ENCODE measurements around the gene WRAP53. TPM values are rescaled to one million over a fixed set of nuclear protein-coding genes. Genes with fewer than 3 reads are reported as not detected.

WRAP53 gene
- total RNA-seq, 1 donor from 2014 or later: 21.3 TPM

DNA sequence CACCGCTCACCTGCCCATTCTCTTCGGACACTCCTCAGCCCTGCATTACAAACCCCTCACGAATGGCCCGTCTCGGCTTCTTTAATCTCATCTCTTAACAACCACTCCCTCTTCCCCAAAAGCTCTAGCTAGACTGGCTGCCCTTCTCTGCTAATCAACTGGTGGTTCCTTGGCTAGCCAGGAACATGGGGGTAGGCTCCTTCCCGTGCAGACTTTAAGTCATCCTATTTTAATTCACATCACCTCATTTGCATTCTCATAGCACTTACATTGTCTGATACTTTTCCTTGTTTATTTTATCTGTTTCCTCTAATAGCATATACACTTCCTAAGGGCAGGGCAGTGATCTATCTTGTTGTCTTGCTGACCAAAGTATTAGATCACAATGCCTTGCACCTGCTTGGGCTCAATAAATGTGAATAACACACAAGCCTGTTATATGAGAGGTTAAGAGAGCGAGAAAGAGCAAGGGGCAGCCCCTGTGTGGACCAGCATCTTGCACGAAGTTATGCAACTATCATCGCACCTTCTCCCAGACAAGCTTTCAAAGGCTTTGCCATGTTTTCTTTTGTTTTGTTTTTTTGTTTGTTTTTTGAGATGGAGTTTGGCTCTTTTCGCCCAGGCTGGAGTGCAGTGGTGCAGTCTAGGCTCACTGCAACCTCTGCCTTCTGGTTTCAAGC is 10.7 kb upstream of the WRAP53 start:
- H3K27ac Mint-ChIP-seq (ENCODE audit: unreplicated experiment): peak overlapping the region; percentile 89
- H3K4me1 Mint-ChIP-seq (ENCODE audit: unreplicated experiment): peaks cover 21% of the 10 kb centered on the region
- H3K27me3 Mint-ChIP-seq (ENCODE audit: unreplicated experiment): peaks cover 5% of the 10 kb centered on the region
- no peak for DNase-seq (ENCODE audit: low spot score)
- H3K4me3 Mint-ChIP-seq (ENCODE audit: unreplicated experiment): peak overlapping the region; percentile 34
- peaks cover 33% of the 10 kb centered on the region for H3K36me3 Mint-ChIP-seq (ENCODE audit: low read depth, unreplicated experiment)
- H3K9me3 Mint-ChIP-seq (ENCODE audit: unreplicated experiment): no peaks in the 10 kb centered on the region
- TF ChIP-seq, protein P1, sequence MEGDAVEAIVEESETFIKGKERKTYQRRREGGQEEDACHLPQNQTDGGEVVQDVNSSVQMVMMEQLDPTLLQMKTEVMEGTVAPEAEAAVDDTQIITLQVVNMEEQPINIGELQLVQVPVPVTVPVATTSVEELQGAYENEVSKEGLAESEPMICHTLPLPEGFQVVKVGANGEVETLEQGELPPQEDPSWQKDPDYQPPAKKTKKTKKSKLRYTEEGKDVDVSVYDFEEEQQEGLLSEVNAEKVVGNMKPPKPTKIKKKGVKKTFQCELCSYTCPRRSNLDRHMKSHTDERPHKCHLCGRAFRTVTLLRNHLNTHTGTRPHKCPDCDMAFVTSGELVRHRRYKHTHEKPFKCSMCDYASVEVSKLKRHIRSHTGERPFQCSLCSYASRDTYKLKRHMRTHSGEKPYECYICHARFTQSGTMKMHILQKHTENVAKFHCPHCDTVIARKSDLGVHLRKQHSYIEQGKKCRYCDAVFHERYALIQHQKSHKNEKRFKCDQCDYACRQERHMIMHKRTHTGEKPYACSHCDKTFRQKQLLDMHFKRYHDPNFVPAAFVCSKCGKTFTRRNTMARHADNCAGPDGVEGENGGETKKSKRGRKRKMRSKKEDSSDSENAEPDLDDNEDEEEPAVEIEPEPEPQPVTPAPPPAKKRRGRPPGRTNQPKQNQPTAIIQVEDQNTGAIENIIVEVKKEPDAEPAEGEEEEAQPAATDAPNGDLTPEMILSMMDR (IDR thresholded peaks at IDR 0.05; ENCODE audit: unreplicated experiment): no peak

DNA sequence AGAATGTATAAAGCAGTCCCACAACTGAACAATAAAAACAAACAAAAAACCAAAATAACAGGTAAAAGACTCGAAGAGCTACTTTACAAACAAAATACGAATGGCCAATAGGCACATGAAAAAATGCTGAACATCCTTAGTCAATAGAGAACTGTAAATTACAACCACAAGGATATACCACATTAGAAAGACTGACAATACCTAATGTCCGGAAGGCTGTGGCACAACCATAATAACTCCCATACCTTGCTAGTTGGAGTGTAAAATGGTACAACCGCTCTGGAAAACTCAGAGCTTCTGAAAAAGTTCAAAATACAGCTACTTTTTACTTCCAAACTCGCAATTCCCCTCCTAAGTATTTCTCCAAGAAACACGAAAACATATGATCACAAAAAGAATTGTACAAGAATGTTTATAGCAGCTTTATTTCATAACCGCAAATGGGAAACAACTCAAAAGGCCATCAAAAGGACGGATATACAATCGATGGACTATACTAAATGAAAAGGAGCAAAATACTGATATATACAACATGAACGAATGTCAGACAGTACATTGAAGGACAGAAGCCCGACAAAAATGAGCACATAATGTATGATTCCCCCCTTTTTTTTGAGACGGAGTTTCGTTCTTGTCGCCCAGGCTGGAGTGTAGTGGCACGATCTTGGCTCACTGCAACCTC is 3.3 kb upstream of the WRAP53 start:
- TF ChIP-seq, protein P1 (IDR thresholded peaks at IDR 0.05; ENCODE audit: unreplicated experiment): no peak
- Mint-ChIP-seq H3K27me3 (ENCODE audit: unreplicated experiment) (peaks cover 8% of the 10 kb centered on the region), H3K4me1 (ENCODE audit: unreplicated experiment) (peaks cover 24% of the 10 kb centered on the region), H3K4me3 (ENCODE audit: unreplicated experiment) (peak overlapping the region; percentile 96), H3K27ac (ENCODE audit: unreplicated experiment) (peak overlapping the region; percentile 100), H3K36me3 (ENCODE audit: low read depth, unreplicated experiment) (peaks cover 4% of the 10 kb centered on the region), H3K9me3 (ENCODE audit: unreplicated experiment) (peaks cover 3% of the 10 kb centered on the region)
- no peak for DNase-seq (ENCODE audit: low spot score)

DNA sequence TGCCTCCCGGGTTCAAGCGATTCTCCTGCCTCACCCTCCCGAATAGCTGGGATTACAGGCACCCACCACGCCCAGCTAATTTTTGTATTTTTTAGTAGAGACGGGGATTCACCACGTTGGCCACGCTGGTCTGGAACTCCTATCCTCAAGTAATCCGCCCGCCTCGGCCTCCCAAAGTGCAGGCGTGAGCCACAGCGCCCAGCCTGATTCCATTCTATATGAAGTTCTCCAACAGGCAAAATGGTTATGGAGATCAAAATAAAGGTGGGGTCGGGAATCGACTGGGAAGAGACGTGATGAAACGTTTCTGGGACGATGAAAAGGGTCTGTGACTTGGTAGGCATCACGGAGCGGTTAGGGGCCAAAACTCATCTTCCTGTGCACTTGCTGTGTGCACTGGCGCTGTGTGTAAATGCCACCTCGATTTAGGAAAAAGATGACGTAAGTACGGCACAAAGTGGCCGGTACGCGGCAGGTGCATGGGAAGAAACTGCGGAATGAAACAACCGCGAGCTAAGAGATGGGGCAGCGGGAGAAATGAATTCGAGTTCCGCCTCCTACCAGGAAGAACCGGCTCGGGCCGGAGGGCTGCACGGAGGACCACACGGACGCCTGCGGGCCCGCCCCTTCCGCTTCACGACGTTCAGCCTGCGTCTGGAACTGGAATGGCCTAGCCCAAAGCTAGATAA is 2.6 kb upstream of the WRAP53 start:
- Mint-ChIP-seq H3K36me3 (ENCODE audit: low read depth, unreplicated experiment) (peaks cover 4% of the 10 kb centered on the region), H3K9me3 (ENCODE audit: unreplicated experiment) (peaks cover 3% of the 10 kb centered on the region), H3K4me1 (ENCODE audit: unreplicated experiment) (peaks cover 24% of the 10 kb centered on the region), H3K27me3 (ENCODE audit: unreplicated experiment) (peaks cover 8% of the 10 kb centered on the region), H3K4me3 (ENCODE audit: unreplicated experiment) (peak overlapping the region; percentile 96), H3K27ac (ENCODE audit: unreplicated experiment) (peak overlapping the region; percentile 100)
- DNase-seq (ENCODE audit: low spot score): peak; percentile 84
- TF ChIP-seq, protein P1 (IDR thresholded peaks at IDR 0.05; ENCODE audit: unreplicated experiment): no peak

DNA sequence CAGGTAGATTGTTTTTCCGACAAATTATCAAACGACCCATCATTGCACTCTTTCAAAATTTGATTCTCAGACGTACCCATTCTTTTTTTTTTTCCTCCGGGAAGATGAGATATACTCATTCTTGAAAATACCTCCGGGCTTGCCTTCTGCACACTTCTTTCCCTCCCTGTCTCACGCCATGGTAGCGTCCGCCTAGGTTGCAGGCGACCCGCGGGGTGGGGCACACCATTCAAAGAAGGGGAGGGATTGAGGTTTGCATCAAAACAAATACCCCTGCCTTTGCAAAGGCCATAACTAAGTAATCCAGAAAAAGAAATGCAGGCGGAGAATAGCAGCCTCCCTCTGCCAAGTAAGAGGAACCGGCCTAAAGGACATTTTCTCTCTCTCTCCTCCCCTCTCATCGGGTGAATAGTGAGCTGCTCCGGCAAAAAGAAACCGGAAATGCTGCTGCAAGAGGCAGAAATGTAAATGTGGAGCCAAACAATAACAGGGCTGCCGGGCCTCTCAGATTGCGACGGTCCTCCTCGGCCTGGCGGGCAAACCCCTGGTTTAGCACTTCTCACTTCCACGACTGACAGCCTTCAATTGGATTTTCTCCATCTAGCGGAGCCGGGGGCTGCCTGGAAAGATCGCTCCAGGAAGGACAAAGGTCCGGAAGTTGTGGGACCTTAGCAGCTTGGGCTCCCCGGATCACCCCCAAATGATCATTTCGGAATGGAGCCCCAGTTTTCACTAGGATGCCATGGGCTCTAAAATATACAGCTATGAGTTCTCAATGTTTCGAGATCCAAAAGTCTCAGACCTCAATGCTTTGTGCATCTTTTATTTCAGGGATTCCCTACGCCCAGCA is 1.8 kb upstream of the WRAP53 start:
- Mint-ChIP-seq H3K4me1 (ENCODE audit: unreplicated experiment) (peaks cover 24% of the 10 kb centered on the region), H3K27ac (ENCODE audit: unreplicated experiment) (peak overlapping the region; percentile 100), H3K36me3 (ENCODE audit: low read depth, unreplicated experiment) (peaks cover 7% of the 10 kb centered on the region), H3K9me3 (ENCODE audit: unreplicated experiment) (peaks cover 3% of the 10 kb centered on the region), H3K4me3 (ENCODE audit: unreplicated experiment) (peak overlapping the region; percentile 96), H3K27me3 (ENCODE audit: unreplicated experiment) (peaks cover 8% of the 10 kb centered on the region)
- peak; percentile 66 for DNase-seq (ENCODE audit: low spot score)
- TF ChIP-seq, protein P1 (IDR thresholded peaks at IDR 0.05; ENCODE audit: unreplicated experiment): no peak

Data from endothelial cell (in vitro differentiated cells).